Lung microvascular endothelial cell (primary cell): ENCODE measurements around the gene JPT1. TPM values are rescaled to one million over a fixed set of nuclear protein-coding genes. Genes with fewer than 3 reads are reported as not detected.

Source experiments
- total RNA-seq: library from RNA; depleted of rRNA; stranded (reverse); fragments of >200 nt; gene quantifications from 2 replicates; pipeline ENCODE4 v1.2.1, GENCODE V29; 2014

Gene JPT1
- total RNA-seq, 1 donor from 2014 or later: 72.4 TPM

Other genes starting within 250 kb of the JPT1 start
- gene USH1G, start 231.3 kb downstream of the JPT1 start, total RNA-seq: not detected in 2 replicates
- gene OTOP2, start 230.2 kb downstream of the JPT1 start, total RNA-seq: not detected in 2 replicates
- not detected in 2 replicates for gene OTOP3, start 218.6 kb downstream of the JPT1 start, total RNA-seq
- 21.4 and 44.8 TPM in 2 replicates for gene HID1, start 181.8 kb downstream of the JPT1 start, total RNA-seq
- 5.0 and 5.7 TPM in 2 replicates for gene CDR2L, start 166.9 kb downstream of the JPT1 start, total RNA-seq
- 17.9 and 19.4 TPM in 2 replicates for gene MRPL58, start 141.8 kb downstream of the JPT1 start, total RNA-seq
- gene ATP5PD, start 107.5 kb downstream of the JPT1 start, total RNA-seq: 156 and 219 TPM in 2 replicates
- 9.2 and 11.9 TPM in 2 replicates for gene KCTD2, start 107.3 kb downstream of the JPT1 start, total RNA-seq
- gene SLC16A5, start 66.6 kb downstream of the JPT1 start, total RNA-seq: 2.0 and 3.9 TPM in 2 replicates
- 2.4 and 2.8 TPM in 2 replicates for gene ARMC7, start 44.5 kb downstream of the JPT1 start, total RNA-seq
- 34.7 and 38.7 TPM in 2 replicates for gene NT5C, start 22.8 kb downstream of the JPT1 start, total RNA-seq
- 89.4 and 100 TPM in 2 replicates for gene SUMO2, start 28.4 kb upstream of the JPT1 start, total RNA-seq
- gene NUP85, start 51.2 kb upstream of the JPT1 start, total RNA-seq: 28.3 and 31.5 TPM in 2 replicates
- 6.1 and 10.5 TPM in 2 replicates for gene GGA3, start 107.1 kb upstream of the JPT1 start, total RNA-seq
- gene MRPS7, start 107.4 kb upstream of the JPT1 start, total RNA-seq: 60.9 and 61.0 TPM in 2 replicates
- gene MIF4GD, start 116.7 kb upstream of the JPT1 start, total RNA-seq: 7.4 and 7.5 TPM in 2 replicates
- 3.9 and 6.5 TPM in 2 replicates for gene SLC25A19, start 134.9 kb upstream of the JPT1 start, total RNA-seq